Fibroblast of the conjunctiva (primary cell): ENCODE data around the gene MIF4GD.
"Not testable (repeated sequence)": the region's sequence is repeated elsewhere in the genome, so short reads cannot be mapped to it uniquely, and the experiment has no call there.

Experiments used
- DNase-seq: peaks from one replicate; pipeline ENCODE4 v3.0.0-alpha.2; 2010; ENCODE audit warnings: low read depth

Gene MIF4GD, protein sequence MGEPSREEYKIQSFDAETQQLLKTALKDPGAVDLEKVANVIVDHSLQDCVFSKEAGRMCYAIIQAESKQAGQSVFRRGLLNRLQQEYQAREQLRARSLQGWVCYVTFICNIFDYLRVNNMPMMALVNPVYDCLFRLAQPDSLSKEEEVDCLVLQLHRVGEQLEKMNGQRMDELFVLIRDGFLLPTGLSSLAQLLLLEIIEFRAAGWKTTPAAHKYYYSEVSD

DNA sequence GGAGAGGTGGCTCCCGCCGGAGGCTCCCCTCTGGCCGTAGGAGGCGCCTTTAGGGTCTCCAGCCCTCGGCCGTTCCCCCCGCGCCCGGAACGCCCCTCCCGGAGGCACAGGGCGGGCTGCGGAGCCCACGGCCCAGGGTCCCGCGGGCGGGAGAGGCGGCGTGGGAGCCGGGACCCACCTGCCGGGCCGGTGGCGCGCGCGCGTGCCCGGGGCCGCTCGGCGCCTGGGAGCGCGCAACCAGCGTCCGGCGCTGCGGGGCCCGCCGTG is at the start of gene MIF4GD:
Gene MIF4GD (minus strand): TSS at position 266 of the 267 bp plus-strand sequence. CDS start 1,036 bp downstream, outside the sequence.
- DNase-seq: no peak

DNA sequence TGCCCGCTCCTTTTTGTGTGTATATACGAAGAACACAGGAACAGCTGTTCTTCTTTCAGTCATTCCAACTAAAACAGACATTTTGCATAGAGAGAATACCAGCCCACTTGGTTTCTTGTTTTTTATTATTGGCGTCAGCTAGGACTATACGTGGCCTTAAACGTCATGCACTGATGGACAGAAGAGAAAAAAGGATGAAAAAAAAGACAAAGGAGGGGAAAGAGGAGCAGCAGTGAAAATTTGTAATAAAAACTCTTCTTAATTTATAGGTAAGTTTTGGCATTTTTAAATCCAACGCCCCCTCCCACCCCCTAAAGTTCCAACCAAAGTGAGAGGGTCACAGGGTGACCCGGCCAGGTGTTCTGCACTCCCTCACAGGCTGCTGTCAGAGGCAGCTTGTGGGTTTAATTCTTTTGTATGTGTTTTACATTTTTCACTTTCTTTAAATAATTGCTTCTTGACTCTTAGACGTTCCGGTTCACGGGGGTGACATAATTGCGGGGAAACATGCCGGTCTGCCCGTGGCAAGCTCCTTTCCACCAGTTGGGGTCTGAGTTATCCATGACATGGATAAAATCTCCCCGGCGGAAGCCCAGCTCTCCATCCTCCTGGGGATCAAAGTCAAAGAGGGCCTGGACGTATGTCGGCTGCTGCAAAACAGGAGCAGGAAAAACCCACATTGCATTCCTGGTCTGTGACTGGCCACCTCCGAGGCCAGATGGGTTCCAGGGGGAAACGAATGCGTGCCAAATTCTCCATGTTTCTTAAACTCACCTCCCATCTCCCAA is 49.1 kb upstream of the MIF4GD start:
- no peak for DNase-seq

DNA sequence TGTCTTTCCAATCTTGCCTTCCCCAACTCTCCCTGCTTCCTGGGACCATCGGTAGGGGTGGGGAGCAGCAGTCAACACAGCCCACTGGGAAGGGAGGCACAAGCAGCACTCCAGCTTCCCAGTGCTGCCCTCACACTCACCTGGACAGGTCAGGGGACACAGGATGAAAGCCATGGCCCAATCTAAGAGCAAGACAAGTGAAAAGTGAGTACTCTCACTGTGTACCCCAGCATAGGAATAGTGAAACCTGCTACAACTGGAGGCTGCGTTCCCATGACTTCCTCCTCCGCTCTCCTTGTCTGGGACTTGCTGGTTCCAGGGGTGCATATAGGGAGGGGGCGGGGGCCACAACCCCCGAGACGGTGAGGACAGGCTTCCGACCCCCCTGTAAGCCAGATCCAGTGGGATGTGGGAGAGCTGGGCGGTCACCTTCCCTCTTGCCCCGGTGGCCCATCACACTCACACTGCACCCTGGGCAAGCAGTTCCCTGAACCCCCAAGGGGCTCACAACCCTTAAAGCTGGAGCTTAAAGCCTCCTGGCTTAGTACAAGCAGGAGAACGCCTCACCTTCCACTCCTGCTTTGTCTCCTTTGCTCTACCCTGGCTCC is 47.7 kb upstream of the MIF4GD start:
- no peak for DNase-seq

DNA sequence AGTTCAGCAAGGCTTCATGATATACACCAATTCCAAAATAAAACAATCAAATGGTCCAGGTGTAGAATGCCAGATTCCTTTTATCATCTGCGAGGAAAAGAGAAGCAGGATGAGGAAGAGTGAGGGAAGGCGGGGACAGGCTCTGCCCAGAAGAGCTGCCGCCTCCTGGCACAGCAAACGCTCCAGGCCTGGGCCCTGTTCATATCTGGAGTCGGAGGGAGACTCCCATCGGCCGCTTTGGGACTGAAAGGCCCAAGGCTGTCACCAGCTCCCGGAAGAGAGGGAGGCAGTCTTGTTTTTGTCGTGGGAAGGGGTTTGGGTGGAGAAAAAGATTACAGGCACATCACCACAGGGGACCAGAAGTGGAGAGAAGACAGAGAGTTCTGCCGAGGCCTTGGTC is 47.2 kb upstream of the MIF4GD start:
- no peak for DNase-seq

DNA sequence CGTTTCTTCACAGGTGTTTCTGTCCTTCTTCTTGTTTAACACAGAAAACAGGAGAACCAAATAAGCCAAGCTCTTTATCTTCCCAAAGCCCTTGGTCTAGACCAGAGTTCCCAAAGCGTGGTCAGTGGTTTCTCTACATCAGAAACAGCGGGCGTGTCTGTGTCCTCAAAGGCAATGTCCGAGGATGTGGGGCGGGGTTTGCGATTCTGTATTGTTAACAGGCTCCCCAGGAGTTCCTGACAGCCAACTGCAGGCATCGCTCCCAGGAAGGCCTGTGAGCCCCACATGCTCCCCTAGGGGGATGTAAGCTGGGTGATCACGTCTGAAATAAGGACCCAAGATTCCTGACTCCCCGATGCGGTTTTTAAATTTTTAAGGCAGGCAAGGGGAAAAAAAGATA is 46.6 kb upstream of the MIF4GD start:
- no peak for DNase-seq

DNA sequence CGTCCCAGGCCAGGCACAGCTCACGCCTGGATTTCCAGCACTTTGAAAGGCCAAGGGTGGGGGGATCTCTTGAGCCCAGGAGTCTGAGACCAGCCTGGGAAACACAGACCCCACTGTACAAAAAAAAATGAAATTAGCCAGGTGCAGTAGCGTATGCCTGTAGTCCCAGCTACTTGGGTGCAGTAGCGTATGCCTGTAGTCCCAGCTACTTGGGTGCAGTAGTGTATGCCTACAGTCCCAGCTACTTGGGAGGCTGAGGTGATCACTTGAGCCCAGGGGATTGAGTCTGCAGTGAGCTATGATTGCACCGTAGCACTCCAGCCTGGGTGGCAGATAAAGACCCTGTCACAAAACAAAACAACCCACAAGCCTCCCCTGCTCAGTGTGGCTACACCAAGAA is 45.2 kb upstream of the MIF4GD start:
- DNase-seq: no peak

DNA sequence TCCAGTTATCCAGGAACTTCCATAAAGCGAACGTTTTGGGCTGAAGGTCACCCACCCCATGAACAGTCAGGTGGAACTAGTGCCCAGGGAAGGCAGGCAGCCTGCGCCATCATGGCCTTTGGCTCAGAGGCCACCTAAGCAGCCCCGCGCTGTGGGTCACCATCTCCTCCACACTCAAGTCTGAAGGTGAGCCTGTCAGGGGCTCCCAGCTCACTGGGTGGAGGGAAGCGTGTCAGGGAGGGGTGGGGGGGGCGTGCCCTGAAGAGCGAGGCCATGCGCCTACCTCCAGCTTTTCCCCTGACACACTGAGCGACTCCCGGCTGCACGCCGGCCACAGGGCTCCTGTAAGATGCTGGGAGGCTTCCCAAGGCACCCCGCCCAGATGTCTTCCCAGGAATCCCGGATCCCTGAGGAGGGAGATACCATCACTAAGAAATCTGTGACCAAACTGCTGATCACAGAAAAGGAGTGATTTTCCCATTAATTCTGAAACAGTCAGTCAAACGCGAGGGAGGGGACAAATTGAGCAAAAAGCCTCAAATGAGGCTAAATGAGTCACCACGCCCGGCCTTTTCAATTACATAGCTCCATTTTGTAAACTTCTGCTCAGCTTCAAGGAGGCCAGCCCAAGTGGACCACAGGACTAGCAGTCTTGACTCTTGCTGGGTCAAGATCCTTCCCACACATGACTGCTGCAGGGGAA is 44.7 kb upstream of the MIF4GD start:
- DNase-seq: no peak

DNA sequence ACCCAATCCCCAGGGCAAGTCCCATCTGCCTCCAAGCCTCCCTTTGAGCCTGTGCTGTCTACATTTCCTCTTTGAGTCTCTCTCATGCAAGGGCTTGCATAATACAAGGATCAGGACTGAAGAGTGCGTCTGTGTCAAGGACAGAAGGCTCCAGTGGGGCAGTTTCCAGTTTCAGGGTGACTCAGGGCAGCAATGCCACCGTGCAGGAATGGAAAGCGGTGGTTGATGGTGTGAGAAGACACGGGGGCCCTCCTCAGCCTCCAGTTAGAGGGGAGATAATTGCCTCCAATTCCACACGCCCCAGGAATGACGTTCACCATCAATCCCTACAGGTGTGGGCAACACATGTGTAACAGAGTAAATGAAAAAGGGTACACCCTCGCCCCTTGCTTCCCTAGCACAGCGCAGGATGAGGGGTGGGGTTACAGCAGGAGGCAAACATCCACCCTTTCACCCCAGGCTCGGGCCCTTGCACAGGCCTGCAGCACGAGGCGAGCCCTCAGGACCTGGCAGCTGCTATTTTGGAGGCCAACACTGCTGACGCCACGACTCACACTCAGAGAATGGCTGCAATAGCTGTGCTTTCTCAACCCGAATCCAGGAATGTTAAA is 43.0 kb upstream of the MIF4GD start:
- no peak for DNase-seq

DNA sequence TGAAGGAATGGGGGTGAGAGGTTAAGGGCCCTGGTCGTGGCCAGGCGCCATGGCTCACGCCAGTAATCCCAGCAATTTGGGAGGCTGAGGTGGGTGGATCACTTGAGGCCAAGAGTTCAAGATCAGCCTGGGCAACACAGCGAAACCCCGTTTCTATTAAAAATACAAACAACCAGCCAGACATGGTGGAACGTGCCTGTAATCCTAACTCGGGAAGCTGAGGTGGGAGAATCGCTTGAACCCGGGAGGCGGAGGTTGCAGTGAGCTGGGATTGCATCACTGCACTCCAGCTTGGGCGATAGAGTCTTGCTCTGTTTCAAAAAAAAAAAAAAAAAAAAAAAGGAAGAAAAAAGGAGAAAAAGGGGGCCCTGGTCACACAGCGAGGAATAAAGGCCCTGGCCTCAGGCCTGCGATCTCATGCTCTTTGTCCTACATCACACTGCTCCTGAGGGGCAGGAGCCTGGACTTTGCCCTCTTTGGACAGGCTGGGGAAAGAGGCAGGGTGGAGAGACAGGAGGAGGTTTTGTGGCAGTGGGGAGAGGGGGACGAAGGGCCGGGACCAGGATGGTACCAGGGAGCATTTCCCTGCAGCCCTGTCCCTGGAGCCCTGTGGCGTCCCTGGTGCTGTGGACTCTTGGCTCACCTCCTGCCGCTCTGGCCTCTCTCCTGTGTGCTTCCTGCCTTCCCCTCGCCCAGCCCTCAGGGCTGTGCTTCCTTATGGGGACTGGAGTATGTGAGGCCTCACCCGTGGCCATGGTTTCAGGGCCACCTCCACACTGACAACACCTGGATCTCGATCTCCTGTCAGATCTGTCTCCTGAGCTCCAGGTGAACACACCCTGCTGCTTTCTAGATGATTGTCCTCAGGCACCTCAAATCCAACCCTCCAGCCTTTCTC is 38.0 kb upstream of the MIF4GD start:
- DNase-seq: no peak

DNA sequence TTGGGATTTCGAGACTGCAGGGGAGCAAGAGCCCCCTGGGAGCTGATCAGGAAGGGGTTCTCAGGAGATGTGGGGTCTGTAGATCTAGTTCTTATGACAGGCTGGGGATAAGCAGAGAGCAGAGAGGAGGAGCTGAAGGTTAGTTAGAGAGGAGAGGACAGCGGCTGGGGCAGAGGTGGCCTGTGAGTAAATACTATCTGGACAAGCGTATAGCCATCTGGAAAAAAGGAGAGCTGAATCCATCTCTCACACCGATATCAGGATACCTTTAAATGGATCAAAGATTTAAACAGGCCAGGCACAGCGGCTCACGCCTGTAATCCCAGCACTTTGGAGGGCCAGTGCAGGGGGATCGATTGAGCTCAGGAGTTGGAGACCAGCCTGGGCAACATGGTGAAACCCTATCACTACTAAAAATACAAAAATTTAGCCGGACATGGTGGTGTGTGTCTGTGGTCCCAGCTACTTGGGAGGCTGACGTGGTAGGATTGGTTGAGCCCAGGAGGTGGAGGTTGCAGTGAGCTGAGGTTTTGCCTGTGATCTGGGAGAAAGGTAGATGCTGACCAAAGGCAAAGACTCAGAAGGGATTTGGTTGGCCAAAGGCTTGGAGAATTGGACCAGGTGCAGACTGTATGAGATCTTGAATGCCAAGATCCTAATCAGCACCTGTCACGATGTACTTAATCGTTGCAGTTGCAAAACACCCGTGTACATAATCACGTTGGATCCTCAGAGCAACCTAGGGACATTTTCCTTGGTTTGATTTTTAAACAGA is 37.1 kb upstream of the MIF4GD start:
- no peak for DNase-seq

DNA sequence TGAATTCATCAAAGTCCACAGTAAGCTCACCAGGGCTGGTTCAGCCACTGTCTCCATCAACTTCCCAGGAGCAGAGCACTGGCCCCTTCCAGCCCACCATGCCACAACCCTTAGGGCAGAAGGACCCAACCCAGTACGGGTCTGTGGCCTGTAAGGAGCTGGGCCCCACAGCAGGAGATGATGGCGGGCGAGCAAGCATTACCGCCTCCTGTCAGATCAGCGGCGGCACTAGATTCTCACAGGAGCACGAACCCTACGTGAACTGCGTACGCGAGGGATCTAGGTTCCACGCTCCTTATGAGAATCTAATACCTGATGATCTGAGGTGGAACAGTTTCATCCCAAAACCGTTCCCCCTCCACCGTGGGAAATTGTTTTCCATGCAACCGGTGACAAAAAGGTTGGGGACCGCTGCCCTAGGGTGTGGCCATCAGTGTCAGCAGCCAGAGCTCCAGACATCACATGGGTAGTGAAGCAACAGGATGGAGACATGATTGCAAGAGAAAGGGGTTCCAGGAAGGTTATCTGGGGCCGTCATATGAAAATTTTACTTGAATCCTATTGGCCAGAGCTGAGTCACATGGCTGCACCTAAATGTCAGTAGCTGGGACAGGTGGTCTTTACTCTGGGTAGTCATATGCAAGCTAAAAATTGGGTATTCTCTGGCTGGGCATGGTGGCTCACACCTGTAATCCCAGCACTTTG is 30.6 kb upstream of the MIF4GD start:
- DNase-seq: no peak

DNA sequence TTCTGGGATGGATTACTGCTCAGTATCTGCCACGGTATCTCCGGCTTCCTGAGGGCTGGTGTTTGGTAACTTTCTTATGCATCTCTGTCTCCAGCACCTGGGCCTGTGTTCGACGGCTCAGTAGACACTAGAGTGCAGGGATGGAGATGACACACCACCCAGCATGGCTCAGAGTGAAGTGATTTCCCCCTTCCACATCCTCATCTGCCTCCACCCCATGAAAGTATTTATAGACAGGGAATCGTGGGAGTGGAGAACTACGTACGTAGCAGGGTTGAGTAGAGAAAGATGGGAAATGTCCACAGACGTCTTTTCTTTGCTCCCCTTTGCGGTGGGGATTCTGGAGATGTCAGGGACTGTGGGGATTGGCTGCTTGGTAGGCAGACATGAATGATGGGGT is 30.0 kb upstream of the MIF4GD start:
- DNase-seq: no peak

DNA sequence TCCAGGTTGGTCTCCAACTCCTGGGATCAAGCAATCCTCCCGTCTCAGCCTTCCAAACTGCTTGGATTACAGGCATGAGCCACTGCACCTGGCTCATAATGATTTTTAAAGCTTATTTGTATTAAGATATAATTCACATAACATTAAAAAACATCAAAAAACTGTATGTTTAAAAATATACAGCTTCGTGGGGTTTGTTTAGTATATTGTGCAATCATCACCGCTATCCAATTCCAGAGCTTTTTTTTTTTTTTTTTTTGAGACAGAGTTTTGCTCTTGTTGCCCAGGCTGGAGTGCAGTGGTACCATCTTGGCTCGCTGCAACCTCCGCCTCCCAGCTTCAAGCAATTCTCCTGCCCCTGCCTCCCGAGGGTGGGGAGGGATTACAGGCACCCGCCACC is 29.2 kb upstream of the MIF4GD start:
- no peak for DNase-seq

DNA sequence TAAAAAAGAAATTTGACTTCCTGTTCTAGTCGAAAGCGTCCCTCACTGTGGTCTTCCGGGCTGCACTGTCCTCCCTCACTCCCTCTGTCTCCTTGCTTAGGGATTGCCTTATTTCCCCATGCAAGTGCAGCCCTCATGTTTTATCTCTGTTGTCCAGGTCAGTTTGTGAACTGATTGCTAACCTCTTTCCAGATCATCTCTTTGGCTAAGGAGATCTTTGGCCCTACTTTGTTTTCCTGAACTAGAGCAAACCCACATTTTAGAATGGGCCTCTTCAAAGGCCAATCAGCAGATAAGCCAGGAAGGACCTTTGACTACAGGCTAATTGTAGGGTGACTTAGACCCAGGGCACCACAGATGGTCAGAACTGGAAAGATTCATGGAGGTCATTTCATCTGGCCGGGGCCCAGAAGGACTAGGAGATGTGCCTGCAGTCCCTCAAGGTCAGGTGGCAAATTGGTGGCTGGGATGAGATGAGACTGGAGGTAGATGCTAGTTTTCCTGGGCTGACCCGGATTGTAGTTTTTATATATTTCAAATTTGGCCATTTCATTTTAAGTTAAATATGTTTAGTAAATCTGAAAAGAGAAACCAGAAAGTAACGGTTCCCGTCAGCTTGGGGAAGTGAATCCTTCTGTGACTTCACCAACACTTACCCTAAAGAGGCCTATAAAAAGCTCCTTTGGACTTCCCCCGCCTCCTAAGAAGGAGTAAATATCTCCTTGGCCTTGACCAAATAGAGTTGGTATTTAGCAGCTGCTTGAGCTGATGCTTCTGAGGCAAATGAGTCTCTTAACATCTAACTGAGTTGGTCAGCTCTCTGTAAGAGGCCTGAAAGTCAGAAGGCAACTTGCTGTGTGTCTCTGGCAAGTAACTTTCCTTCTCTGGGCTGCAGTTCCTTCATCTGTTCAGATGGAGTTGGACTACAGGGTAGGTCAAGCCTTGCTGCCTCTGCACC is 24.4 kb upstream of the MIF4GD start:
- no peak for DNase-seq

DNA sequence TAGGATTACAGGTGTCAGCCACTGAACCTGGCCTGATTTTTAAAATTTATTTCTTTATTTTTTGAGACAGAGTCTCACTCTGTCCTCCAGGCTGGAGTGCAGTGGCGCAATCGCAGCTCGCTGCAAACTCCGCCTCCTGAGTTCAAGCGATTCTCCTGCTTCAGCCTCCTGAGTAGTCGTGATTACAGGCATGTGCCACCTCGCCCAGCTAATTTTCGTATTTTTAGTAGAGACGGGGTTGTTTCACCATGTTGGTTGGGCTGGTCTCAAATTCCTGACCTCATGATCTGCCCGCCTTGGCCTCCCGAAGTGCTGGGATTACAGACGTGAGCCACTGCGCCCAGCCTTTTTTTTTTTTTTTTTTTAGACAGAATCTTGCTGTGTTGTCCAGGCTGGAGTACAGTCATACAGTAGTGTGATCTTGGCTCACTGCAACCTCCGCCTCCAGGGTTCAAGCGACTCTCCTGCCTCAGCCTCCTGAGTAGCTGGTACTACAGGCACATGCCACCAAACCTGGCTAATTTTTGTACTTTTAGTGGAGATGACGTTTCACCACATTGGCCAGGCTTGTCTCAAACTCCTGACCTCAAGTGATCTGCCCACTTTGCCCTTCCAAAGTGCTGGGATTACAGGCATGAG is 21.9 kb upstream of the MIF4GD start:
- DNase-seq: not testable (repeated sequence)

DNA sequence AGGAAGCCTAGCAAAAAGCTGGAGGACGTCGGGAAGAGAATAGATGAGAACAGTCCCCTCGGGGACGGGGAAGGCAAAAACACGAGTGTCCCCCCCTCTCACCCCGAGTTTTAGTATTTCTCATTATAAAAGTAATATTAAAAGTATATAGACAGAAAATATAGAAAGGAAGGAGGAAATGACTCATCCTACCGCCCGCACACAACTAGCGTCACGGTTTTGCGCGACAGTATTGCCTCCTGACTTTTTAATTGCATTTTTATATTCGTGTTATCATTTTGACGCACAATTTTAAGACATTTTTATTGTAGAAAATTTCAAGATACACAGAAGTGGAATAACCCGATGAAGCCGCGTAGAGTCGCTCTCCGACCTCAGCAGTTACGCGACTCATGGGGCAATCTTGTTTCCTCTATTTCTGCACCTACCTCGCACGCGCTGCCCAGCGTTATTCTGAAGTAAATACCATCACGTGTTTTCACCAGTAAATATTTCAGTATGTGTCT is 18.9 kb upstream of the MIF4GD start:
- no peak for DNase-seq

DNA sequence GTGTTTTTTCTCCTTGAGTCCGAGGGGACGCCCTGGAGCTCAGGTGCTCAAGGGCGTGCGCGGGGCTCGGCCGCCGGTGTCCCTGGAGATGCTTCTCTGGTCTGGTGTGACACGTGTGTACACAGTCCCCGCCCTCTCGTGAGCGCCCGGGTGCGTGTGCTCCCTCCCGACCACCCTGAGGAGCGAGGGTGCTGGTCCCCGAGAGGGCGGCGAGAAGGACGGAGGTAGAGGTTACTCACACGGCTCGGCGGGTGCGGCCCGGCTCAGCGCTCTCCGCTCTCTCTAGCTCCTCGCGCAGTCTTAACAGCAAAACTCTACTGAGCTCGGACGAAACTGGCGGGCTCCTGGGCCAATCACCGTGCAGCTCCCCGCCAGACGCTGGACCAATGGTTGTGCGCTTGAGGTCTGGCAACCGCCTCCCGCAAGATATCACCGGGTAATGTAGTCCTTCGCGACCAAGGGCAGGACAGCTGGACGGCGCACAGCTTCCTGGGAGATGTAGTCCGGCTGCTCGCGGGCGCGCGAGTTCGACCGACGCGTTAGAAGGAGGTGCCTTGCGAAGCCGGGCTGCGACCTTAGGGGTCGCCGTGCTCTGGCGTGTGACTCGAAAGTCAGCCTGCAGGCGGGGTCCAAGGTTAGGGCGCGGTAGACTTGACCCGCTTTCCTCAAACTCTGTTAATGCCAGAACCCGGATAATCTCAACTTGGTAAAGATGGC is 18.2 kb upstream of the MIF4GD start, which contains the start of gene SLC25A19:
Gene SLC25A19 (minus strand): TSS at position 319 of the 717 bp plus-strand sequence. CDS start 2,669 bp downstream, outside the sequence.
- DNase-seq: peak; percentile 97
